ENCODE measurements around the gene REELD1.

Gene REELD1

GRCh38 chr4:146263793-146264192, 49.5 kb downstream of the REELD1 start:
- in situ Hi-C loops (cut with HindIII; ENCODE audit: low sequenced_read_pairs) = no loop called here

- in situ Hi-C loops (cut with HindIII; ENCODE audit: low sequenced_read_pairs) = no loop called here
These were observed 51.7 kb downstream of the REELD1 start for GRCh38 chr4:146265950-146266490.

- in situ Hi-C loops (cut with HindIII; ENCODE audit: low sequenced_read_pairs) = no loop called here
These were observed 53.5 kb downstream of the REELD1 start for GRCh38 chr4:146267826-146268225.

- in situ Hi-C loops (cut with HindIII; ENCODE audit: low sequenced_read_pairs) = no loop called here
These were observed 54.9 kb downstream of the REELD1 start for GRCh38 chr4:146269228-146269653.

GRCh38 chr4:146271466-146271865, 57.1 kb downstream of the REELD1 start:
- in situ Hi-C loops (cut with HindIII; ENCODE audit: low sequenced_read_pairs) = loop anchor here (5.0 to 10.0 kb wide), 2 partner anchors 49 to 633 kb away; no protein-coding TSS in a partner anchor

GRCh38 chr4:146273204-146273901, 59.0 kb downstream of the REELD1 start:
- in situ Hi-C loops (cut with HindIII; ENCODE audit: low sequenced_read_pairs) = loop anchor here (5.0 to 10.0 kb wide), 2 partner anchors 51 to 631 kb away; no protein-coding TSS in a partner anchor

GRCh38 chr4:146274774-146275173, 60.4 kb downstream of the REELD1 start:
- in situ Hi-C loops (cut with HindIII; ENCODE audit: low sequenced_read_pairs) = loop anchor here (5.0 to 10.0 kb wide), 2 partner anchors 52 to 630 kb away; no protein-coding TSS in a partner anchor

GRCh38 chr4:146275370-146275769, 61.0 kb downstream of the REELD1 start:
- in situ Hi-C loops (cut with HindIII; ENCODE audit: low sequenced_read_pairs) = loop anchor here (10.0 kb wide), 1 partner anchor 629 kb away; no protein-coding TSS in a partner anchor

- in situ Hi-C loops (cut with HindIII; ENCODE audit: low sequenced_read_pairs) = loop anchor here (10.0 kb wide), 1 partner anchor 626 kb away; no protein-coding TSS in a partner anchor
These were observed 64.6 kb downstream of the REELD1 start for GRCh38 chr4:146278986-146279385.
